Sigmoid colon (tissue), 7 donors: ENCODE data around the gene UBR3. TPM values are rescaled to one million over a fixed set of nuclear protein-coding genes. Genes with fewer than 3 reads are reported as not detected.
"Not testable (repeated sequence)": the region's sequence is repeated elsewhere in the genome, so short reads cannot be mapped to it uniquely, and the experiment has no call there.

Experiments used
- DNase-seq: peaks from one replicate; pipeline ENCODE4 v3.0.0-alpha.2; 2019
- H3K27ac ChIP-seq, 4 donors: fragments of 200-600 bp; sonication (generic); one replicate each; pipeline ENCODE4 v1.5.1; 2016 to 2019; ENCODE audit warnings: mild to moderate bottlenecking in 1 of 4
- H3K27me3 ChIP-seq, 3 donors: fragments of 200-600 bp; sonication (generic); one replicate each; pipeline ENCODE4 v1.5.1; 2019; ENCODE audit warnings: mild to moderate bottlenecking in 1 of 3
- H3K36me3 ChIP-seq, 4 donors: fragments of 200-600 bp; sonication (generic); one replicate each; pipeline ENCODE4 v1.5.1; 2016 to 2019
- H3K4me1 ChIP-seq, 4 donors: fragments of 200-600 bp; sonication (generic); one replicate each; pipeline ENCODE4 v1.5.1; 2017 to 2019
- H3K4me3 ChIP-seq, 4 donors: fragments of 200-600 bp; sonication (generic); one replicate each; pipeline ENCODE4 v1.5.1; 2017 to 2019; ENCODE audit warnings: mild to moderate bottlenecking in 2 of 4, moderate library complexity in 1 of 4
- H3K9me3 ChIP-seq, 4 donors: fragments of 200-600 bp in 3 of 4; sonication (generic) in 3 of 4; one replicate each; pipeline versions ENCODE4 v1.5.1 to v1.6.1; 2013 to 2019
- CTCF ChIP-seq, 4 experiments: fragments of 450-650 bp in 3 of 4; fragments of 200-600 bp in 1 of 4; IDR thresholded peaks; one replicate each; pipeline ENCODE4 v1.5.1; 2016 to 2019; ENCODE audit warnings: antibody characterized with exemption in 4 of 4, mild to moderate bottlenecking in 3 of 4, moderate library complexity in 2 of 4
- EP300 ChIP-seq, 4 donors: sonication (generic); formaldehyde crosslinking; IDR thresholded peaks; one replicate each; pipeline ENCODE4 v1.6.1; 2017; ENCODE audit warnings: antibody characterized with exemption in 4 of 4
- POLR2A ChIP-seq, 2 donors: fragments of 450-650 bp; IDR thresholded peaks; one replicate each; pipeline ENCODE4 v1.6.1; 2016; ENCODE audit warnings: antibody characterized with exemption in 2 of 2, mild to moderate bottlenecking in 2 of 2, moderate library complexity in 2 of 2
- POLR2AphosphoS5 ChIP-seq, 4 donors: sonication (generic); formaldehyde crosslinking; IDR thresholded peaks; one replicate each; pipeline ENCODE4 v1.6.1; 2017; ENCODE audit warnings: antibody characterized with exemption in 4 of 4
- WGBS, 2 donors: extraction: QIAGEN DNeasy Blood & Tissue Kit; methylation state at CpG; one replicate each; pipeline ENCODE4 v1.1.7; 2013; 5-methylcytosine and 5-hydroxymethylcytosine counted together
- intact Hi-C: fragments of 100-400 bp; cut with DNase I; formaldehyde crosslinking; loops from one replicate; pipeline ENCODE4 v1.15.1; 2023
- polyA plus RNA-seq, 3 donors: library from polyadenylated mRNA; stranded (reverse); fragments of 200-250 nt; gene quantifications; one replicate each; pipeline ENCODE4 v1.2.3, GENCODE V29; 2013
- total RNA-seq, 4 donors: library from RNA; depleted of rRNA; stranded (reverse); fragments of >200 nt; gene quantifications; one replicate each; pipeline ENCODE4 v1.1.0, GENCODE V29; 2016
- donor health status: healthy with polysubstance abuse.
- donor health status: Bipolar disorder and iron deficiency.
- donor health status: healthy.

Gene UBR3
- total and polyA plus RNA-seq, 7 donors: 4.2 to 101 (median 63.3) TPM

GRCh38 chr2:169865492-169865891 is 38.2 kb downstream of the UBR3 start:
- TF ChIP-seq CTCF (IDR thresholded peaks at IDR 0.05) (no peak), POLR2AphosphoS5 (IDR thresholded peaks at IDR 0.05) (no peak), EP300 (IDR thresholded peaks at IDR 0.05) (no peak), POLR2A (IDR thresholded peaks at IDR 0.05) (no peak)
- Histone ChIP-seq H3K27ac (no peak overlapping the region), H3K36me3 (no peaks in the 10 kb centered on the region), H3K9me3 (no peaks in the 10 kb centered on the region), H3K4me1 (peaks cover 0 to 15% (median 0%) of the 10 kb centered on the region in 4 donors), H3K27me3 (no peaks in the 10 kb centered on the region), H3K4me3 (no peak overlapping the region)
- WGBS, 2 donors: 87 to 91% methylated on average over 2 of the region's 2 CpGs
- no peak for DNase-seq
- intact Hi-C loops: no loop called here

- H3K9me3 ChIP-seq, H3K27ac ChIP-seq, H3K27me3 ChIP-seq, H3K4me3 ChIP-seq, DNase-seq, H3K36me3 ChIP-seq, intact Hi-C loops: not testable (repeated sequence)
- 97 to 99% methylated on average over 6 of the region's 6 CpGs for WGBS, 2 donors
- H3K4me1 ChIP-seq: peaks cover 0 to 15% (median 0%) of the 10 kb centered on the region in 4 donors
These were observed 39.0 kb downstream of the UBR3 start for GRCh38 chr2:169866230-169866629.

- Histone ChIP-seq H3K27ac (no peak overlapping the region), H3K36me3 (no peaks in the 10 kb centered on the region), H3K4me1 (peaks cover 0 to 15% (median 0%) of the 10 kb centered on the region in 4 donors), H3K27me3 (no peaks in the 10 kb centered on the region), H3K4me3 (no peak overlapping the region), H3K9me3 (no peaks in the 10 kb centered on the region)
- 94 to 95% methylated on average over 3 of the region's 3 CpGs for WGBS, 2 donors
- TF ChIP-seq CTCF (IDR thresholded peaks at IDR 0.05) (no peak), POLR2A (IDR thresholded peaks at IDR 0.05) (no peak), POLR2AphosphoS5 (IDR thresholded peaks at IDR 0.05) (no peak), EP300 (IDR thresholded peaks at IDR 0.05) (no peak)
- DNase-seq: no peak
- intact Hi-C loops: no loop called here
These were observed 40.3 kb downstream of the UBR3 start for GRCh38 chr2:169867579-169867978.

GRCh38 chr2:169868951-169869350 is 41.7 kb downstream of the UBR3 start:
- no peak overlapping the region for H3K27ac ChIP-seq
- peaks cover 0 to 7% (median 0%) of the 10 kb centered on the region in 4 donors for H3K4me1 ChIP-seq
- no peak overlapping the region for H3K4me3 ChIP-seq
- WGBS, 2 donors: 86 to 87% methylated on average over 7 of the region's 7 CpGs
- H3K9me3 ChIP-seq: no peaks in the 10 kb centered on the region
- intact Hi-C loops: no loop called here
- H3K27me3 ChIP-seq: no peaks in the 10 kb centered on the region
- H3K36me3 ChIP-seq: no peaks in the 10 kb centered on the region
- no peak for TF ChIP-seq POLR2A (IDR thresholded peaks at IDR 0.05)
- TF ChIP-seq EP300 (IDR thresholded peaks at IDR 0.05): no peak
- TF ChIP-seq POLR2AphosphoS5 (IDR thresholded peaks at IDR 0.05): no peak
- TF ChIP-seq CTCF (IDR thresholded peaks at IDR 0.05): no peak
- DNase-seq: no peak

- intact Hi-C loops, H3K27ac ChIP-seq, DNase-seq, H3K36me3 ChIP-seq, H3K9me3 ChIP-seq, H3K4me1 ChIP-seq, H3K27me3 ChIP-seq, H3K4me3 ChIP-seq: not testable (repeated sequence)
- 85 to 94% methylated on average over 9 of the region's 9 CpGs for WGBS, 2 donors
These were observed 44.1 kb downstream of the UBR3 start for GRCh38 chr2:169871369-169871768.

GRCh38 chr2:169871994-169872393 is 44.7 kb downstream of the UBR3 start:
- peaks cover 0 to 6% (median 0%) of the 10 kb centered on the region in 4 donors for H3K4me1 ChIP-seq
- no peak for TF ChIP-seq CTCF (IDR thresholded peaks at IDR 0.05)
- no peak for TF ChIP-seq POLR2A (IDR thresholded peaks at IDR 0.05)
- no peak for TF ChIP-seq POLR2AphosphoS5 (IDR thresholded peaks at IDR 0.05)
- no peak for TF ChIP-seq EP300 (IDR thresholded peaks at IDR 0.05)
- no peaks in the 10 kb centered on the region for H3K27me3 ChIP-seq
- intact Hi-C loops: no loop called here
- no peak overlapping the region for H3K27ac ChIP-seq
- no peak overlapping the region for H3K4me3 ChIP-seq
- peaks cover 0 to 9% (median 2%) of the 10 kb centered on the region in 4 donors for H3K36me3 ChIP-seq
- H3K9me3 ChIP-seq: no peaks in the 10 kb centered on the region
- DNase-seq: no peak
- 89 to 99% methylated on average over 1 of the region's 1 CpG for WGBS, 2 donors
